SU-DHL-6 (cell line): Measurements from ENCODE around the gene SCG5.

Source experiments
- H2AFZ ChIP-seq: fragments of 200-600 bp; sonication (generic); 2 replicates; pipeline ENCODE4 v1.6.1; 2014; ENCODE audit warnings: low read depth, mild to moderate bottlenecking, moderate library complexity, mixed read lengths, antibody characterized with exemption, low read length; ENCODE audit not compliant: severe bottlenecking
- H3F3A ChIP-seq: fragments of 200-600 bp; shearing (Covaris generic); 2 replicates; pipeline ENCODE4 v1.6.0; 2016; ENCODE audit warnings: antibody characterized with exemption, mild to moderate bottlenecking; ENCODE audit not compliant: insufficient read depth
- H3K27ac ChIP-seq: fragments of 200-600 bp; sonication (generic); 2 replicates; pipeline ENCODE4 v1.5.1; 2016; ENCODE audit warnings: low read depth, mild to moderate bottlenecking, low read length, moderate library complexity, mixed read lengths
- H3K27me3 ChIP-seq: fragments of 200-600 bp; sonication (generic), shearing (Covaris generic); 2 replicates; pipeline ENCODE4 v1.6.0; 2014; ENCODE audit warnings: mild to moderate bottlenecking, low read length
- H3K36me3 ChIP-seq: fragments of 200-600 bp; sonication (generic); 2 replicates; pipeline ENCODE4 v1.6.1; 2014; ENCODE audit warnings: mild to moderate bottlenecking, low read length, mixed read lengths
- H3K4me2 ChIP-seq: fragments of 300-600, 200-600 bp; shearing (Covaris generic), sonication (generic); 2 replicates; pipeline ENCODE4 v1.6.0; 2014; ENCODE audit warnings: low read length, low read depth, mild to moderate bottlenecking; ENCODE audit not compliant: poor library complexity, severe bottlenecking
- H3K4me3 ChIP-seq: fragments of 200-600 bp; sonication (generic); 2 replicates; pipeline ENCODE4 v1.5.1; 2014; ENCODE audit warnings: antibody characterized with exemption, low read length, mild to moderate bottlenecking, mixed read lengths; ENCODE audit not compliant: insufficient read depth, poor library complexity, severe bottlenecking
- H3K79me2 ChIP-seq: fragments of 200-600 bp; sonication (generic); 2 replicates; pipeline ENCODE4 v1.6.1; 2014; ENCODE audit warnings: mild to moderate bottlenecking, low read length, moderate library complexity; ENCODE audit not compliant: insufficient read depth
- H3K9ac ChIP-seq: fragments of 200-600 bp; sonication (generic); 2 replicates; pipeline ENCODE4 v1.7.0; 2014; ENCODE audit warnings: mild to moderate bottlenecking, low read length
- H3K9me2 ChIP-seq: fragments of 200-600 bp; sonication (generic); replicated peaks from 2 replicates; pipeline ENCODE4 v1.6.1; 2014; ENCODE audit warnings: low read length; ENCODE audit not compliant: insufficient read depth
- H3K9me3 ChIP-seq: fragments of 200-600 bp; sonication (generic); 2 replicates; pipeline ENCODE4 v1.6.1; 2014; ENCODE audit warnings: low read length, mixed read lengths; ENCODE audit not compliant: insufficient read depth
- H4K20me1 ChIP-seq: fragments of 200-600 bp; sonication (generic); 2 replicates; pipeline ENCODE4 v1.6.1; 2014; ENCODE audit warnings: low read depth, mild to moderate bottlenecking, antibody characterized with exemption, low read length, moderate library complexity, mixed read lengths
- EZH2phosphoT487 ChIP-seq: fragments of 200-600 bp; sonication (generic), shearing (Covaris generic); conservative IDR thresholded peaks from 2 replicates; pipeline ENCODE4 v1.6.1; 2018; ENCODE audit warnings: mild to moderate bottlenecking, antibody characterized with exemption, low read length, moderate library complexity, mixed read lengths
- TF ChIP-seq, protein P1 (sequence below): fragments of 200-600 bp; sonication (generic); IDR thresholded peaks from one replicate; pipeline ENCODE4 v1.5.1; 2017; ENCODE audit warnings: antibody characterized with exemption, mild to moderate bottlenecking, low read length, moderate library complexity; ENCODE audit not compliant: insufficient read depth, poor library complexity, severe bottlenecking

SCG5 gene

DNA sequence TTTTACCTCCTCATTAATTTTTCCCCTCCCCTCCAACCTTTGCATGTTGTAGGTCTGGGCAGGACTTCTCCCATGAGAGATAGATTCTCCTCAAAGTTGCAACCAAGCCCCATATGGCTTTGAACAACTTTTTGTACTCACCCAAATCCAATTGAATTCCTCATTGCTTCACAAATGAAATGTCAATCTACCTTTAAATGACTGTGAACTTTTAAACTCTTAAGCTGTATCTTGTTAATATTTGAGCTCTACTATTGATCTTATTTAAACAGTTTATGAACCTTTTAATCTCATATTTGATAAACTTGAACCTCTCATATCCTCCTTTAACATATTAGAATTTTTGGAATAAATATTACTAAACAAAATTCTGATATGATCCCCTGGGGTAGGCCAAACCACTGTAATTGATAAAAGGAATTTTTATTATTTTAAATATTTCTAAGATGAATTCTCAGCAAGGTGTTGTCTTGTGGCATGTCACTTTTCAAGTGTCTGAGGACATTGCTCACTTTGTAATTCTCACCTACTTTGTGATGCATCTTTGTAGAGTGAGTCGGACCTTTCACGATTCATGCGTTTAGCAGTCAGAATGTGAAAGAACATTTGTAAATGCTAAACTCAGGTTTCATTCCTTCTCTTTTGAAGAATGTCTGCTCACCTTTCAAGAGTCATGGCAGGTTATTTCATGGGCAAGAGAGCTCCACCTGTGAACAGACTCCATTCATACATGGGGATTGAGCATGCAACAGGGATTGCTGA, 52.9 kb downstream of the SCG5 start:
- TF ChIP-seq EZH2phosphoT487: no peak
- TF ChIP-seq, protein P1, sequence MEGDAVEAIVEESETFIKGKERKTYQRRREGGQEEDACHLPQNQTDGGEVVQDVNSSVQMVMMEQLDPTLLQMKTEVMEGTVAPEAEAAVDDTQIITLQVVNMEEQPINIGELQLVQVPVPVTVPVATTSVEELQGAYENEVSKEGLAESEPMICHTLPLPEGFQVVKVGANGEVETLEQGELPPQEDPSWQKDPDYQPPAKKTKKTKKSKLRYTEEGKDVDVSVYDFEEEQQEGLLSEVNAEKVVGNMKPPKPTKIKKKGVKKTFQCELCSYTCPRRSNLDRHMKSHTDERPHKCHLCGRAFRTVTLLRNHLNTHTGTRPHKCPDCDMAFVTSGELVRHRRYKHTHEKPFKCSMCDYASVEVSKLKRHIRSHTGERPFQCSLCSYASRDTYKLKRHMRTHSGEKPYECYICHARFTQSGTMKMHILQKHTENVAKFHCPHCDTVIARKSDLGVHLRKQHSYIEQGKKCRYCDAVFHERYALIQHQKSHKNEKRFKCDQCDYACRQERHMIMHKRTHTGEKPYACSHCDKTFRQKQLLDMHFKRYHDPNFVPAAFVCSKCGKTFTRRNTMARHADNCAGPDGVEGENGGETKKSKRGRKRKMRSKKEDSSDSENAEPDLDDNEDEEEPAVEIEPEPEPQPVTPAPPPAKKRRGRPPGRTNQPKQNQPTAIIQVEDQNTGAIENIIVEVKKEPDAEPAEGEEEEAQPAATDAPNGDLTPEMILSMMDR: no peak
- Histone ChIP-seq H3K27ac (no peak overlapping the region), H3K9me2 (no peaks in the 10 kb centered on the region), H4K20me1 (no peaks in the 10 kb centered on the region), H3F3A (no peaks in the 10 kb centered on the region), H3K79me2 (no peaks in the 10 kb centered on the region), H2AFZ (no peak overlapping the region), H3K4me3 (no peak overlapping the region), H3K9me3 (no peaks in the 10 kb centered on the region), H3K36me3 (no peaks in the 10 kb centered on the region), H3K4me2 (no peak overlapping the region), H3K27me3 (no peaks in the 10 kb centered on the region), H3K9ac (no peak overlapping the region)

DNA sequence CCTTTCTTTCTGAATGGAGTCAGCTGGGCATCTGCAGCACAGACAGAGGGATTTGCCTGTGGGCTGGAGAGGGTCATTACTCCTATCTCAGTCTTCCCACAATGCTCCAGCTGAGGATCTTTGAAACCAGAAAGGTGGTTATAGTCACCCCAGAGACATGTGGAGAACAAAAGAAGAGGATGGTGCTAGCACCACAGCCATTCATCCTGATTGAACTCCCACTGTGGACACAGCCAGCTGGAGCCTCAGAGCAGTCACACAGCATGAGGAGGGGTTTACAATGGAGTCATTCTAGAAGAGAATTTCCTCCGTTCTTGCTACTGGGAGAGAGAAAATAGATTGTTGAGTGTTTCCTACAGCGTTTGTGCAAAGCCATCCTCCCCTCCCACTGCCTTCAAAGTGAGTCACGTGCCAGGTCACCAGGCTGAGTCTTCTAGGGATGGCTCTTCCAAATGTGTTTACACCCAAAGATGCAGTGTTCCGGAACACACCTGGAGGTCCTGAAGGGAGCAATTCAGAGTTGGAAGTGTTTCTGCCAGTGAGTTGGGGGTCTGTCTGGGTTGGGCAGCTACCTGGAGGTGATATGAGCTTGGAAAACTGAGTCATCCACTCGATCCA, 57.4 kb downstream of the SCG5 start:
- Histone ChIP-seq H3K36me3 (no peaks in the 10 kb centered on the region), H3F3A (no peaks in the 10 kb centered on the region), H3K4me2 (no peak overlapping the region), H3K27me3 (no peaks in the 10 kb centered on the region), H3K9ac (no peak overlapping the region), H3K9me2 (no peaks in the 10 kb centered on the region), H4K20me1 (no peaks in the 10 kb centered on the region), H2AFZ (no peak overlapping the region), H3K4me3 (no peak overlapping the region), H3K27ac (no peak overlapping the region), H3K79me2 (no peaks in the 10 kb centered on the region), H3K9me3 (no peaks in the 10 kb centered on the region)
- TF ChIP-seq, protein P1: no peak
- no peak for TF ChIP-seq EZH2phosphoT487

DNA sequence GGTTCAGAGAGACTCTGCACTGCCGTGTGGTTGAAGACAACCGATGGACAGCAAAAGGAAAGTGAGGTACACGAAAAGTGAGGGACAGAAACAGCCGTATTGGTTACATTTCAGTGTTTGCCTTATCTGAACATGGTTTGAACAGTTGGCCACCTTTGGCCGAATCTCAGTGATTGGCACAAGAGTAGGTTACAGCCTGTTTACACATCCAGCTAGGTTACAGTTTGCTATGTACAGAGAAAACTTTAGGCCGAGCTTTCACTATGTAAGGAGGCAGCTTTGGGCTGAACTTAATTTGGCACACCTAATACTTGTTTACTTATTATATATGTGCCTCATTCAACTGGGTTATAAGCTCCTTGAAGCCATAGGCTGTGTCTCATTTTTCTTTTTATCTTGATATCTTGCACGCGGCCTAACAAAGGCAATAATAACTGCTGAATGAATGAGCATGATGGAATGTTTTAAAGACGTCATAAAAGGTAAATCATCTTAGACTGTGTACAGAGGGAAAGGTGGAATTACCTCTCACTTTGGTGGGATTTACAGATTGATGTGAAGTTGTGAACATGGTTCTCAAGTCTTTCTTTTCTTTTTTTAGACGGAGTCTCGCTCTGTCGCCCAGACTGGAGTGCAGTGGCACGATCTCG, 59.1 kb downstream of the SCG5 start:
- no peak overlapping the region for H3K4me2 ChIP-seq
- H3F3A ChIP-seq: no peaks in the 10 kb centered on the region
- no peaks in the 10 kb centered on the region for H3K9me3 ChIP-seq

More for the DNA sequence above, 59.1 kb downstream of the SCG5 start:
- Histone ChIP-seq H3K9me2 (no peaks in the 10 kb centered on the region), H4K20me1 (no peaks in the 10 kb centered on the region), H2AFZ (no peak overlapping the region), H3K4me3 (no peak overlapping the region), H3K36me3 (no peaks in the 10 kb centered on the region), H3K27ac (no peak overlapping the region), H3K79me2 (no peaks in the 10 kb centered on the region), H3K27me3 (no peaks in the 10 kb centered on the region), H3K9ac (no peak overlapping the region)
- TF ChIP-seq EZH2phosphoT487: no peak
- TF ChIP-seq, protein P1: no peak
